Stimulated activated CD4-positive, alpha-beta T cell treated with anti-CD3 and anti-CD28 coated beads, Interleukin-15, amount 100 ng/mL, for 24 hours (primary cell): ENCODE results near the gene GPATCH4.
"Not testable (repeated sequence)": the region's sequence is repeated elsewhere in the genome, so short reads cannot be mapped to it uniquely, and the experiment has no call there.

Experiments used
- DNase-seq: peaks from one replicate; pipeline ENCODE4 v3.0.0-alpha.2; 2020

Gene GPATCH4

GRCh38 chr1:156601122-156601830, at the start of gene GPATCH4:
Gene GPATCH4, minus strand, starts transcription at chr1:156601479.
- DNase-seq, result peak; percentile 87

GRCh38 chr1:156648951-156649350, 47.7 kb upstream of the GPATCH4 start:
- DNase-seq, result no peak

- no peak for DNase-seq
Measured at GRCh38 chr1:156648496-156648895, 47.2 kb upstream of the GPATCH4 start.

DNA sequence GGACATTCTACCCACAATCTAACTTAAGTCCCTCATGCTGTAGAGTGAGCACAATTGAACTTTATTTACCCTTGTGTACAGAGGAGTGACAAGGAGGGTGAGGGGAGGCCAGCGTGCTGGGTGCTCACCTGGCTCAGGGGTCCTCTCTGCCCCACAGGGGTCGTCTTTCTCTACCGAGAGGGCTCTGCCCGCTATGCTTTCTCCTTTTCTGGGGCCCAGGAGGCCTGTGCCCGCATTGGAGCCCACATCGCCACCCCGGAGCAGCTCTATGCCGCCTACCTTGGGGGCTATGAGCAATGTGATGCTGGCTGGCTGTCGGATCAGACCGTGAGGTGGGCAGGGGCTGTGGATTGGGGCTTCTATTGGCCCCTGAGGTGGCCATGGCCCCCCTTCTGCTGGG, 46.1 kb upstream of the GPATCH4 start:
- no peak for DNase-seq

DNA sequence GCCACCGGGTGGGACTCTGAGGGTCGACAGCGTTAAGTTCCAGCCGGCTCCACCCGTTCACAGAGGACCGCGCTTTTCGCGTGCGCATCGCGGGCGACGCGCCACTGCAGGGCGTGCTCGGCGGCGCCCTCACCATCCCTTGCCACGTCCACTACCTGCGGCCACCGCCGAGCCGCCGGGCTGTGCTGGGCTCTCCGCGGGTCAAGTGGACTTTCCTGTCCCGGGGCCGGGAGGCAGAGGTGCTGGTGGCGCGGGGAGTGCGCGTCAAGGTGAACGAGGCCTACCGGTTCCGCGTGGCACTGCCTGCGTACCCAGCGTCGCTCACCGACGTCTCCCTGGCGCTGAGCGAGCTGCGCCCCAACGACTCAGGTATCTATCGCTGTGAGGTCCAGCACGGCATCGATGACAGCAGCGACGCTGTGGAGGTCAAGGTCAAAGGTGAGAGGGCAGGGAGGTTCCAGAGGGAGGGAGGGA, 45.5 kb upstream of the GPATCH4 start:
- no peak for DNase-seq

- no peak for DNase-seq
Measured at GRCh38 chr1:156645666-156646065, 44.4 kb upstream of the GPATCH4 start.

DNA sequence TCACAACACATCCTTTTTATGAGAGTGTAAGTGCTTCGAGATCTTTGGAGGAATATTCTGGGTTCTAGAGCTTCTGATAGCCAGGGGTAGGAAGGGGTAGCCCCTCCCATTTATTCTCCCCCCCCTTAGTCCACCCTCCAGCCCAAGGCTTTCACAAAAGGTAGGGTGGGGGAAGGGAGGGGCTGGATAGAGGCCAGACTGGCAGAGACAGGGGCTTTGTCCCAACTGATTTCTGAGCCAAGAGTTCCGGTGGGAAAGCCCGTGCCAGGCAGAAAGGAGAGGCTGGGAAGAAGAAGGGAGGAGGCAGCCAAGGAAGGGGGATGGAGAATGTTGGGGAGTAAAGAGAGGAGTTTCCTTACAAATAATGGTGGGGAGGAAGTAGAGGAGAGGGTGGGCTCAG, 43.8 kb upstream of the GPATCH4 start:
- DNase-seq, result no peak

DNA sequence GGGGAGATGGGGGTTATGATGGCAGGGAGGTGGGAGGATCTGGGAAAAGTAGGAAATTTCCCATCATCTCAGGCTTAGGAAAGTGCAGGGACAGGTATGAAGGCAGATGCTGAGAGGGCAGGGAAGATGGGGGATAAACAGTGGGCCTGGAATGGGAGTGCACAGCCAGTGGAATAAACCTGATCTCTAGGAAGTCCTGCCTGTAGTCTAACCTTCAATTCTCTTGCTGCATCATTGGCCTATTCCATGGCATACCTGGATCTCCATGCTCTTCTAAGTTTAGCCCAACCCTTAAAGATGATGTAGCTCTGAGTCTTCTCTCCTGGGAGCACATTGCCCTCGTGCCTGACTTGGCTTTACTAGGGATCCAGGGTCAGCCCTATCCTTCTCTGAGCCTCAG, 43.4 kb upstream of the GPATCH4 start:
- DNase-seq, result no peak

DNA sequence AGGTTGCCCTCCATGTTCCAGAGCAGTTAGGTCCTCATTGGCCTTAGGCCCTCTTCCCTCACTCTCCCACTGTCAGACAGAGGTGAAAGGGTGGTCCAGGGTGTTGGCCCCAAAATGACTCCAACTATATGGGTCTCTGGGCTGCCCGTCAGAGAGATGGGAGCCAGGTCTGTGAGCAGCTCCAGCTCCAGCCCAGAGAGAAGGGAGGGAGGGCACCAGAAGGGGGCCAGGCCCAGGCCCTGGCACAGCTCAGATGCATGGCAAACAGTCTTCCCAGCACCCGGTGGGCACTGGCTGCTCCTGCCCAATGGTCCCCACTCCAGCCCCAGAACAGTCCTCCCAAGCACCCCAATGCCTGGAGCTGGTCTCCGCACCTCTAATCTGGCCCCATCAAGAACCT, 42.9 kb upstream of the GPATCH4 start:
- no peak for DNase-seq

GRCh38 chr1:156643778-156644092, 42.5 kb upstream of the GPATCH4 start:
- DNase-seq, result peak; percentile 37

DNA sequence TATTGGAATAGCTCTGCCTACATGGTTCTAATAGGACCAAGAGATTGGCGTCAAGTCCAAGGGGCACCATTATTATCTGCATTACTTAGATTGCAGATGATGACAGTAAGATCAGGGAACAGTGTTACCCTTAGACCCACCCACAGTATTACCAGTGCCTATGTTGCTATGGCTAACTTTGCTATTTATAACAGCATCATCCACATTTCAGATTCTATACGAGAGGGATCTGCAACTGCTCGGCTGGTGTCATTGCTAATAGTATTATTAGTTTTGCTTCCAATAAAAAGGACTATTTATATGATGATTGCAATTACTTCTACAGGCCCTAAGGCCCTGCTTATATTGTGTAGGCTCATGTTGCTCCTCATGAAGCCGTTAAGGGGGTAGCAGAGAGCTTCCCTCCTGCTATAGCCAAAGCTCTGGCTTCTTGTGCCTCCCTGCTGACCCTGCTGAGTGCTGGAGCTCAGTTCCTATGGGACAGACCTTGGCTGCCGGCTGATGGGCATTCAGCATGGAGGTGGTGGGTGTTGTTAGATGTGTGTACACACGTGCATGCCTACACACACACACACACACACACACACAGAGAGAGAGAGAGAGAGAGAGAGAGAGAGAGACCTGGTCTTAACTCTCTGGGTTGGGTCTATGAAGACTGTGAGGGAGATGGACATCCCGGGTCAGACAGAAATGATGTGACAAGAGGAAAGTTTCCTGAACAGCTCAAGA, 41.9 kb upstream of the GPATCH4 start:
- no peak for DNase-seq

DNA sequence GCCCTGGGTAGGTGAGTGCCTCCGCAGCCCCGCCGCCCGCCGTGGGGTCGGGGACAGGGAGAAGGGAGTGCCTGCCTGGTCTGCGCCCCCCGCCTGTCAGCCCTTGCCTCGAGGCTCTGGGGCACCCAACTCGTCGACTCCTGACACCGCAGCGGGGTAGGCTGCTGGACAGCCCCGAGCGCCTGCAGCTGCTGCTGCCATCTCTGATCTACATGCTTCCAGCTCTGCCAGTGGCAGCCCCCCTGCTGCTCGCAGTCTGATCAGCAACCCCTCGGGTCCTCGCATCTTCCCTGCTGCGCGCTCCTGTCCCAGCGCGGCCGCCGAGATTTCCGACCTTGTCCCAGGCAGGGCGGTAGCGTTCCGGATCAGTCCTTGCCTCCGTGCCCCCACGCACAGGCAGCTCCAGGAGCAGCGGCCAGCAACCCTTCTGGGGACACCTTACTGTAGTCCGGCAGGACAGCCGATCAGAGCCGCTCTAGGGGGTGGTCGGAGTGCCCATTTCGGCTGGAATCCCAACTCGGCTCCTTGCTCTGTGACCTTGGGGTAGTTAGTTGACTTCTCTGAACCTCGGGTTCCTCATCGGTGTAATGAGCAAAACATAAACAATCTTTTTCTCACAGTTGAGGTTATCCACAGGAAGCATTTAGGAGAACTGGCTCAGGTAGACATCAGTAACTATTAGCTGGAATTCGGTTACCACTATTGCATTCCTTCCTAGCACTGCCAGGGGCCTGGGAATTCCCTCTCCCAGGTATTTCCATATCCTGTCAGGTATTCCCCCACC, 41.2 kb upstream of the GPATCH4 start:
- DNase-seq, result no peak

DNA sequence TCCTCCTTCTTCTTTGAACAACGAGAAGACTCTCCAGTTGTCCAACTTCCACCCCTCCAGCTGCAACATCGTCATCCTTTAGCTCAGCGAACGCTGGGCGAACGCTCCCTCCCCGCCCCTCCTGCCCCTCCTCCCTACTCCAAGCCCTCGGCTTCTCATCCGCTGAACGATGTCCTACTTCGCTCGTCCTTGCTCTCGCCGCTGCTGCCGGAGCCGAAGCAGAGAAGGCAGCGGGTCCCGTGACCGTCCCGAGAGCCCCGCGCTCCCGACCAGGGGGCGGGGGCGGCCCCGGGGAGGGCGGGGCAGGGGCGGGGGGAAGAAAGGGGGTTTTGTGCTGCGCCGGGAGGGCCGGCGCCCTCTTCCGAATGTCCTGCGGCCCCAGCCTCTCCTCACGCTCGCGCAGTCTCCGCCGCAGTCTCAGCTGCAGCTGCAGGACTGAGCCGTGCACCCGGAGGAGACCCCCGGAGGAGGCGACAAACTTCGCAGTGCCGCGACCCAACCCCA, 40.5 kb upstream of the GPATCH4 start, which contains the start of gene BCAN:
Gene BCAN (plus strand): TSS at position 357 of the 504 bp plus-strand sequence. CDS start 3,938 bp downstream, outside the sequence.
- peak; percentile 37 for DNase-seq

DNA sequence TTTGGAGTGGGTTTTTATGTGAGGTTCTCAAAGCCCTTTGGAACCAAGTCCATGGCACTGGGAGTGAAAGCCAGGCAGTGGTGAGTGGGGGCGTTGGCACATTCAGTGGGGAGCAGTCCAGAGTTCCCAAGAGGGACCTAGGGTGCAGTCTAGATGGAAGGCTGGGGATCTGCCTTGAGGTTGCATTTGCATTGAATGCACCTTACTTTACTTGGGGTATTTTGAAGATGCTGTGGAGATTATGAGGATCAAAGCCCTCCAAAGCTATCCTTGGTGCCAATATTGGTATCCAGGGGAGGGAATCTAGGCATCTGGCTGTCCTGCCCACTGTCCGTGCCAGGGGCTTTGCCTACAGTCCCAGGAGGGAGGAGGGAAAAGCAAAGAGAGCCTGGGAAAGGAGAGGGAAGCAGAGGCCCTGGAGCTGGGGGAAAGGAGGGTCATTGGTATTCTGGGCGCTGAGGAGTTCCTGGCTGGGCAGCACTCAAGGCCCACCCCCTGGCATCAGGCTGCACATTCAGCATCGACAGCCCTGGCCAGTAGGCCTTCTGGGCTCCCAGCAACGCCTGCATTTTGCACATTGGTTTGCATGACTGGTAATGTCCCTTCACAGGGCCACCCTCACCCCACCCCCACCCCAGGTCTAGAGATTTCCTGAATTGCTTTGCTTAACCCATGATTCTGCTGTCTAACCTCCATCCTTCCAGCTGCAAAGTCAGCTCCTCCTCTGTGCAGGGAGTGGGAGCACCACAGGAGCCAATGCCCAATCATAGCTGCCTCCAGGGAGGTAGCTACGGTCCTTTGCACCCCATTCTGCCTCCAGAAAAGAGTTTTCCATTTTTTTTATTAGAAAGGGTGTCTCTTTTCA, 39.8 kb upstream of the GPATCH4 start:
- DNase-seq, result no peak

DNA sequence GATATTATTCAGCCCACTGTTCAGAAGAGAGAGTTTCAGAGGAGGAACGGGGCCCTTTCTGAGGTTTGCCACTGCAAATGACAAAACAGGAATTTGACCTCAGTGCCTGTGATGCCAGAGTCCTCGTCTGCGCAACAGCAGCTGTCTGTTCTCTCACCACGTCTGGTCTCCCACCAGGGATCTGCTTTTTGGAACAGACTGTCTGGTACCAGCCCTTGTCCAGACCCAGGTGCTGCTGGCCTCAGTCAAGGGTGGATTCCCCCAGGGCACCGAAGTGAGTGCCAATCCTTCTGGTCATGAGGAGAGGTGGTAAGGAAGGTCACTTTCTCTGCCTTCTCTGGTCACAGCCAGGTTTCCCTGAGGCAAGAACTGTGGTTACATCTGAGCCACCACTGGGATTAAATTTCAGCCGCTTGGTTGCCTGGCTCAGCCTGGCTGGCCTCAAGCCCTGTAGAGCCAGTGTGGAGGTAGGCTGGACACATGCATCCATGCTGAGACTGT, 38.4 kb upstream of the GPATCH4 start:
- no peak for DNase-seq

- no peak for DNase-seq
Measured at GRCh38 chr1:156638189-156638985, 37.1 kb upstream of the GPATCH4 start.

GRCh38 chr1:156632355-156632754, 31.1 kb upstream of the GPATCH4 start:
- no peak for DNase-seq

- not testable (repeated sequence) for DNase-seq
Measured at GRCh38 chr1:156631152-156631551, 29.9 kb upstream of the GPATCH4 start.

GRCh38 chr1:156629823-156630449, 28.7 kb upstream of the GPATCH4 start:
- no peak for DNase-seq

DNA sequence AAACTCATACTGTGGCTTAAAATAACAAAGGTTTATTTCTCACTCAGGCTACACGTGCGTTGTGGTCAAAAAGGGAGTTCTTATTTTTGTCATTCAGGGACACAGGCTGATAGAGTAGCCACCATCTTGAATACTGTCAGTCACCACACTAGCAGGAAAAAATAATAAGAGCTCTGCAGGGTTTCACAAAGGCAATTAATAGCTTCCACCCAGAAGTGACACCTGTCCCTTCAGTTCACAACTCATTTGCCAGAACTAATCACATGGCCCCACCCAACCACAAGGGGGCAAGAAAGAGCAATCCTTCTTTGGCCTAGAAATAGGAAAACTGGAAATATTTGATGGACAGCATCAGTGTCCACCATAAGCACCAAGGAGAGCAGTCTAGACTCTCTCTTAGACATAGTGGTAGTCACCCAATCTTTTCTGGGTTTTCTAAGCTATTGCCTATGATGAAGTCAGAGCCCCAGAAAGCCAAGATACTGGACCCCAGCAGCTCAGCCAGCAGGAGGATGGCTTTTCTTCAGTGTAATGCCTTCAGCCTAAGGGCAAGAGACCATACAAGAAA, 26.1 kb upstream of the GPATCH4 start:
- DNase-seq, result peak; percentile 54

DNA sequence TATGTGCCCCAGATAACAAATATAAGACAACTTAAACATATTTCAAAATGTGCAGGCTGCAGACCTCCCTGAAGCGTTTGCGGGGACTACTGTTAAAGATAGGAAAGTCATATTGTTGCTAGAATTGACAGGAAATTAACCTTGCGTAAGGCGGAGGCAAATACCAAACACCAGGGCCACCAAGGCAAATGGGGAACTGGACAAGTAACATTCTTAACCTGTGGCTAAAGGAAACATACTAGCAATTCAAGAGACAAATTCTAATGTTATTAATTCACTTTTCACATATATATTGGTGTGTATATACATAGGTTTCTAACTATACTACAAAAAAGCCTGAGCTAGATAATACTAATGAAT, 24.8 kb upstream of the GPATCH4 start:
- DNase-seq, result no peak
